DND-41 (cell line): ENCODE data around the gene TMEM30B.

Experiments
- ATAC-seq: fragments of 200-7000 bp; cut with Tn5 transposase; 3 replicates; pipeline ENCODE4 v1.9.1; 2021; ENCODE audit warnings: low read depth; ENCODE audit not compliant: insufficient read depth
- DNase-seq: peaks from one replicate; pipeline ENCODE4 v3.0.0-alpha.2; 2020
- H2AFZ ChIP-seq: 2 replicates; pipeline ENCODE4 v1.6.0; 2012; ENCODE audit warnings: low read depth, low read length
- H3K27ac ChIP-seq: 2 replicates; pipeline ENCODE4 v1.5.1; 2012; ENCODE audit warnings: low read length, inconsistent platforms
- H3K27me3 ChIP-seq: fragments of 200-600 bp; sonication (generic); 2 replicates; pipeline ENCODE4 v1.6.0; 2012; ENCODE audit warnings: low read length, mild to moderate bottlenecking, inconsistent platforms; ENCODE audit not compliant: insufficient read depth, poor library complexity
- H3K36me3 ChIP-seq: 2 replicates; pipeline ENCODE4 v1.5.1; 2012; ENCODE audit warnings: low read length, inconsistent platforms; ENCODE audit not compliant: insufficient read depth
- H3K4me1 ChIP-seq: 2 replicates; pipeline ENCODE4 v1.5.1; 2012; ENCODE audit warnings: mild to moderate bottlenecking, low read length; ENCODE audit not compliant: insufficient read depth
- H3K4me2 ChIP-seq: 2 replicates; pipeline ENCODE4 v1.6.0; 2012; ENCODE audit warnings: mild to moderate bottlenecking, moderate library complexity, low read length, inconsistent platforms; ENCODE audit not compliant: insufficient read depth
- H3K4me3 ChIP-seq, 2 experiments: fragments of 200-600 bp in 1 of 2; shearing (Covaris generic) in 1 of 2; 2 replicates each; pipeline ENCODE4 v1.5.1; 2012 to 2016; ENCODE audit warnings: inconsistent platforms in 2 of 2, low read length in 2 of 2, mild to moderate bottlenecking in 2 of 2, low read depth in 1 of 2, moderate library complexity in 1 of 2
- H3K79me2 ChIP-seq: 2 replicates; pipeline ENCODE4 v1.6.0; 2012; ENCODE audit warnings: low read length, inconsistent platforms; ENCODE audit not compliant: insufficient read depth
- H3K9ac ChIP-seq: 2 replicates; pipeline ENCODE4 v1.6.0; 2012; ENCODE audit warnings: low read depth, mild to moderate bottlenecking, inconsistent platforms, low read length, moderate library complexity
- H3K9me3 ChIP-seq: 2 replicates; pipeline ENCODE4 v1.5.1; 2012; ENCODE audit warnings: low read length, moderate library complexity, mild to moderate bottlenecking, inconsistent platforms; ENCODE audit not compliant: insufficient read depth, severe bottlenecking
- H4K20me1 ChIP-seq: 2 replicates; pipeline ENCODE4 v1.6.0; 2012; ENCODE audit warnings: low read length; ENCODE audit not compliant: insufficient read depth
- EZH2 ChIP-seq: IDR thresholded peaks from 3 replicates; pipeline ENCODE4 v1.6.1; 2012; ENCODE audit warnings: borderline replicate concordance, low read depth, mild to moderate bottlenecking, moderate library complexity, low read length, inconsistent platforms; ENCODE audit not compliant: severe bottlenecking
- TF ChIP-seq, protein P1 (sequence below): IDR thresholded peaks from 2 replicates; pipeline ENCODE4 v1.5.1; 2012; ENCODE audit warnings: borderline replicate concordance, low read length, moderate library complexity, mild to moderate bottlenecking; ENCODE audit not compliant: poor library complexity, severe bottlenecking; ENCODE audit errors: extremely low read depth

TMEM30B gene

DNA sequence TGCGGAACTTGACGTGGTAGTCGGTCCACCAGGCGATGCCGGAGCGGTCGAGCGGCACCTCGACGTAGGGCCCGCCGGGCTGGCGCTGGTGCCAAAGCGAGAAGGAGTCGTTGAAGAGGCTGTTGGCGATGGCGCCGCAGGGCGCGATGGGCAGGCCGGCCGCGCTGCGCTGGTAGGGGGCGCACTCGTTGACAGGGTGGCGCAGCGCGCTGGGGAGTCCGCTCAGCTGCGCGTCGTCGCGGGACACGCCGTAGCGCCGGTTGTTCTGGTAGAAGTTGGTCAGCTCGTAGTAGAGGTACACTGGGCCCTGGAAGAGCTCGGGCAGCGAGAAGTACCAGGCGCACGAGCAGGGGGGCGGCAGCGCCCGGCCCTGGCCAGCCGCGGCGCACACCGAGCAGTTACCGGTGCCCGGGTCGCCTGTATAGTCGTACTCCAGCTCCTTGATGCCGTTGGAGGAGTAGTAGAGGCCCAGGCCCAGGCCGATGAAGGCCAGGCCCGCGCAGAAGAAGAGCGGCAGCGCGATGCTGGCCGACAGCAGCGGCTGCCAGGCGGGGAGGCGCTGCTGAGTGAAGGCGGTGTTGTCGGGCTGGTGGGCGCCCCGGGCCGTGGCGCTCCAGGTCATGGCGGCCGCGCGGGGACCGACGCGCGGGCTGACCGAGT, 482 bp downstream of the TMEM30B start:
- Histone ChIP-seq H2AFZ (no peak overlapping the region), H3K79me2 (no peaks in the 10 kb centered on the region), H4K20me1 (no peaks in the 10 kb centered on the region), H3K4me1 (peaks cover 26% of the 10 kb centered on the region), H3K4me3 (no peak overlapping the region), H3K9me3 (no peaks in the 10 kb centered on the region), H3K9ac (no peak overlapping the region), H3K27me3 (no peaks in the 10 kb centered on the region), H3K27ac (no peak overlapping the region), H3K36me3 (no peaks in the 10 kb centered on the region), H3K4me2 (no peak overlapping the region)
- DNase-seq (no peak), ATAC-seq (no peak)
- TF ChIP-seq, protein P1, sequence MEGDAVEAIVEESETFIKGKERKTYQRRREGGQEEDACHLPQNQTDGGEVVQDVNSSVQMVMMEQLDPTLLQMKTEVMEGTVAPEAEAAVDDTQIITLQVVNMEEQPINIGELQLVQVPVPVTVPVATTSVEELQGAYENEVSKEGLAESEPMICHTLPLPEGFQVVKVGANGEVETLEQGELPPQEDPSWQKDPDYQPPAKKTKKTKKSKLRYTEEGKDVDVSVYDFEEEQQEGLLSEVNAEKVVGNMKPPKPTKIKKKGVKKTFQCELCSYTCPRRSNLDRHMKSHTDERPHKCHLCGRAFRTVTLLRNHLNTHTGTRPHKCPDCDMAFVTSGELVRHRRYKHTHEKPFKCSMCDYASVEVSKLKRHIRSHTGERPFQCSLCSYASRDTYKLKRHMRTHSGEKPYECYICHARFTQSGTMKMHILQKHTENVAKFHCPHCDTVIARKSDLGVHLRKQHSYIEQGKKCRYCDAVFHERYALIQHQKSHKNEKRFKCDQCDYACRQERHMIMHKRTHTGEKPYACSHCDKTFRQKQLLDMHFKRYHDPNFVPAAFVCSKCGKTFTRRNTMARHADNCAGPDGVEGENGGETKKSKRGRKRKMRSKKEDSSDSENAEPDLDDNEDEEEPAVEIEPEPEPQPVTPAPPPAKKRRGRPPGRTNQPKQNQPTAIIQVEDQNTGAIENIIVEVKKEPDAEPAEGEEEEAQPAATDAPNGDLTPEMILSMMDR = no peak
- TF ChIP-seq EZH2 = no peak

DNA sequence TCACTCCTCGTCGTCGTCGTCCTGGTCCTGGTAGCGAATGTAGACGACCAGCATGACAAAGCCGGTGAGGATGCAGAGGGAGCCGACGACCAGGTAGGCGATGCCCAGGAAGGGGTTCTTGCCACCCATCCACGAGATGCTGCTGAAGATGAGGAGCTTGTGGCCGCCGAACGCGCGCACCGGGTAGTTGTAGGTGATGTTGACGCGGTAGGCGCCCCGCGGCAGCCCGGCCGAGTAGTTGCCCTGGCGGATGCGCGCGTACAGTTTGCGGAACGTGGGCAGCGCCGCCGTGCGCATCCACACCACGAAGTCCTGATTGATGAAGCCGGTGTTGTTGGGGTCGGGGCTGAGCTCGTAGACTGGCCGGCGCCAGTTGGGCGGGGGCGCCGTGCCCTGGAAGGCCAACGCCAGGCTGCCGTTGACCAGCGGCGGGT, 1.0 kb downstream of the TMEM30B start:
- Histone ChIP-seq H2AFZ (no peak overlapping the region), H3K9me3 (no peaks in the 10 kb centered on the region), H3K36me3 (no peaks in the 10 kb centered on the region), H4K20me1 (no peaks in the 10 kb centered on the region), H3K4me3 (no peak overlapping the region), H3K9ac (no peak overlapping the region), H3K27ac (no peak overlapping the region), H3K79me2 (no peaks in the 10 kb centered on the region), H3K4me1 (peaks cover 21% of the 10 kb centered on the region), H3K4me2 (no peak overlapping the region), H3K27me3 (no peaks in the 10 kb centered on the region)
- no peak for DNase-seq
- no peak for ATAC-seq
- TF ChIP-seq EZH2 = no peak
- TF ChIP-seq, protein P1 = no peak

DNA sequence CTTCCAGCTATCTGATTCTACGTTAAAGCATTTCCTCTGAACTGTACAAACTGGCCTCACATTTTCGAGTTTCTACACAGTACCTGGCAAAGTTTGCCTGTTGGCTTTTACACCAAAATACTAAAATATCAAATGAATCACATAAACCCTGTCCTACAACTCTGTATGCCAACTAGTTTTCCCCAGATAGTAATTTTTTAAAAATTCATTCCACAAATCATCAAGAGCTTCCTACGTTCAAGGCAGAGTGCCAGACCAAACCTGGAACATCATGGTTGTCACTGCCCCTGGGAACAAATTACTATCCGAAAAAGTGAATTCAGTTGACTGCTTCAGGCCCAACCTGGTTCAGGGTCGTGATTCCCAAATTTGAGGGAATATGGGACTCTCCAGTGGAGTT, 2.1 kb downstream of the TMEM30B start:
- Histone ChIP-seq H3K4me3 (no peak overlapping the region), H3K9ac (no peak overlapping the region), H3K36me3 (no peaks in the 10 kb centered on the region), H3K79me2 (no peaks in the 10 kb centered on the region), H3K27ac (no peak overlapping the region), H3K4me1 (peaks cover 10% of the 10 kb centered on the region), H3K27me3 (no peaks in the 10 kb centered on the region), H4K20me1 (no peaks in the 10 kb centered on the region), H3K4me2 (no peak overlapping the region), H2AFZ (no peak overlapping the region), H3K9me3 (no peaks in the 10 kb centered on the region)
- DNase-seq (no peak), ATAC-seq (no peak)
- no peak for TF ChIP-seq EZH2
- TF ChIP-seq, protein P1 = no peak

DNA sequence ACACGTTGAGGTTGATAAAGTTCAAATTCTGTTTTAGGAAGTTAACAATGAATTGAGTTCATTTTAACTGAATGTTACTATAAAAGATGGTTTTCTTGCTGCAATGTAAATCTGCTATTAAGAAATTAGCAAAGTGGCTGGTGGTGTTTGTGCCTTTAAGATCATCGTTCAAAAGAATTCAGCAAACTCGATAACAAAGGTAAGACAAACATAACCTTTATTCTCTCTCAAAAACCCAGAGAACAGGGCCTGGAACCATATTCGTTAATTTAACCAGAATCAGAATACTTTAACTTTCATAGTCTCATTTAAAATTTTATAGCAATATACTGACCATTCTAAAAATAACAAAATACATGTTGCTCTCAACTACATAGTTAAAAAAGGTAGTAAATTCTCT, 3.4 kb downstream of the TMEM30B start:
- Histone ChIP-seq H3K4me2 (no peak overlapping the region), H4K20me1 (no peaks in the 10 kb centered on the region), H3K9me3 (no peaks in the 10 kb centered on the region), H3K4me1 (no peaks in the 10 kb centered on the region), H3K9ac (no peak overlapping the region), H3K27me3 (no peaks in the 10 kb centered on the region), H2AFZ (no peak overlapping the region), H3K27ac (no peak overlapping the region), H3K36me3 (no peaks in the 10 kb centered on the region), H3K79me2 (no peaks in the 10 kb centered on the region), H3K4me3 (no peak overlapping the region)
- ATAC-seq (no peak), DNase-seq (no peak)
- no peak for TF ChIP-seq EZH2
- TF ChIP-seq, protein P1 = no peak
